GM12864 (cell line): ENCODE data around the gene GNGT2.
A peak's percentile ranks its signal among the peaks of the same experiment; 100 is the strongest.

ENCODE experiments used
- DNase-seq: peaks from one replicate; pipeline ENCODE4 v3.0.0-alpha.2; 2011; ENCODE audit warnings: low read depth
- H3K4me3 ChIP-seq: 2 replicates; pipeline ENCODE4 v1.5.1; 2011; ENCODE audit warnings: mild to moderate bottlenecking, low read depth, low read length, control low read depth
- TF ChIP-seq, protein P1 (sequence below): IDR thresholded peaks from 2 replicates; pipeline ENCODE4 v1.5.1; 2011; ENCODE audit warnings: low read depth, mild to moderate bottlenecking, moderate library complexity, low read length, control low read depth, inconsistent platforms; ENCODE audit errors: missing control alignments

The GNGT2 gene

DNA sequence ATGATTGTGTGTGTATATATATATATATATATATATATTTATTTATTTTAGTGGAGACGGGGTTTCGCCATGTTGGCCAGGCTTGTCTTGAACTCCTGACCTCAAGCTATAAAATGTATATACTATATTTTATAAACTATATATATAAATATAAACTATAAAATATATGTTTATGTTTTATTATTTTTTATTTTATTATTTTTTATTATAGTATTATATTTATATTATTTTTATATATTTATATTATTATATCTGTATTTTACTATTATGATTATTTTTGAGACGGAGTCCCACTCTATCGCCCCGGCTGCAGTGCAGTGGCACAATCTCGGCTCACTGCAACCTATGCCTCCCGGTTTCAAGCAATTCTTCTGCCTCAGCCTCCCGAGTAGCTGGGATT is 30.7 kb upstream of the GNGT2 start:
- no peak for DNase-seq

DNA sequence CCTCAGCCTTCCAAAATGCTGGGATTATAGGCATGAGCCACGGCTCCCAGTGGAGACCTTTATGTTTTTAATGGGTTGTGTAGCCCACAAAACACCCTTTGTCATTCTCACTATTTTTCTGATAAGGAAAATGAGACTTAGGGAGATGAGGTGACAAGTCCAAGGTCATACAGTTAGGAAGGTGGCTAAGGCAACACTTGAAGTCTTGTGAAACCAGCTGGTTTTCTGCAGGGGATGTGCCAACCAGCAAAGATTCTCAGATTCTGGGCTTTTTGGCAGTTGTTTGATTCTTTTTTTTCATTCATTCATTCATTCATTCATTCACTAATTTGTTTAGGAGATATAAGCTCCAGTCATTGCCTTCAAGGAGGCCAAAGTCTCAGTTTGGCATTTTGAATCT is 30.2 kb upstream of the GNGT2 start:
- no peak for DNase-seq
- H3K4me3 ChIP-seq: no peak overlapping the region
- TF ChIP-seq, protein P1, sequence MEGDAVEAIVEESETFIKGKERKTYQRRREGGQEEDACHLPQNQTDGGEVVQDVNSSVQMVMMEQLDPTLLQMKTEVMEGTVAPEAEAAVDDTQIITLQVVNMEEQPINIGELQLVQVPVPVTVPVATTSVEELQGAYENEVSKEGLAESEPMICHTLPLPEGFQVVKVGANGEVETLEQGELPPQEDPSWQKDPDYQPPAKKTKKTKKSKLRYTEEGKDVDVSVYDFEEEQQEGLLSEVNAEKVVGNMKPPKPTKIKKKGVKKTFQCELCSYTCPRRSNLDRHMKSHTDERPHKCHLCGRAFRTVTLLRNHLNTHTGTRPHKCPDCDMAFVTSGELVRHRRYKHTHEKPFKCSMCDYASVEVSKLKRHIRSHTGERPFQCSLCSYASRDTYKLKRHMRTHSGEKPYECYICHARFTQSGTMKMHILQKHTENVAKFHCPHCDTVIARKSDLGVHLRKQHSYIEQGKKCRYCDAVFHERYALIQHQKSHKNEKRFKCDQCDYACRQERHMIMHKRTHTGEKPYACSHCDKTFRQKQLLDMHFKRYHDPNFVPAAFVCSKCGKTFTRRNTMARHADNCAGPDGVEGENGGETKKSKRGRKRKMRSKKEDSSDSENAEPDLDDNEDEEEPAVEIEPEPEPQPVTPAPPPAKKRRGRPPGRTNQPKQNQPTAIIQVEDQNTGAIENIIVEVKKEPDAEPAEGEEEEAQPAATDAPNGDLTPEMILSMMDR: no peak

More for the DNA sequence above, 30.7 kb upstream of the GNGT2 start:
- H3K4me3 ChIP-seq: no peak overlapping the region
- TF ChIP-seq, protein P1: no peak

DNA sequence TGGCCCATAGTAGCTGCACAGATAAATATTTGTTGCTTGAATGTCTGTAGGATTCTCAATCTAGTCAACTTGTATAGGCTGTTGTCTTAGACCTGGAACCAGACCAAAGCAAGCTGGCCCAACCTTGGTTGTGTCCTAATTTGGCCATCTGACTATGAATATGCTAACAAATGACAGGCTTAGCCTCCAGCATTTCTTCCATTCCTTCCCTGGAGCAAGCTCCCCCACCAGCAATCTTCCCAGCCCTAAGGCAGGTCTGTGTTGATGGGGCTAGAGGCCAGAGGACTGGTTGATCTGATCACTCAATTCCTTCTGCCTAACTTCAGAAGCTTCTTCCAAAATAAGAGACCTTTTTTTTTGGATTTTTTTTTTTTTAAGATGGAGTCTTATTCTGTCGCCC is 29.6 kb upstream of the GNGT2 start:
- no peak for DNase-seq
- TF ChIP-seq, protein P1: no peak
- no peak overlapping the region for H3K4me3 ChIP-seq

DNA sequence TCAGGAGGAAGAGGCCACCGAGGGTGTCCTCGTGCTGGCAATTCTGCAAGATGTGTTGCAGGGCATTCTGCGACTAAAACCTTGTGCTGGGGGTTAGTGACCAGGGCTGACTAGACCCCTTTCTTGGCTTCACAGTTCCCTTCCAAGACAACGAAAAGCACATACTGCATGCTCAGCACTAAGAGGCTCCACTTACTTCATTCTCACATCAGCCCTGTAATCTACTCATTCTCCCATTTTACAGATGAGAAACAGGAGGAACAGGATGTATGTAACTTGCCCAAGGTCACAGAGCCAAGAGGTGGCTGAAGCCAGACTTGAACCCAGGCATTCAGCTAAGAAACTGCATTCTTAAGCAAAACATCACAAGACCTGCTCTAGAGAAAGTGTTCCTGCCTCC is 25.5 kb upstream of the GNGT2 start:
- DNase-seq: no peak
- no peak overlapping the region for H3K4me3 ChIP-seq
- TF ChIP-seq, protein P1: no peak

DNA sequence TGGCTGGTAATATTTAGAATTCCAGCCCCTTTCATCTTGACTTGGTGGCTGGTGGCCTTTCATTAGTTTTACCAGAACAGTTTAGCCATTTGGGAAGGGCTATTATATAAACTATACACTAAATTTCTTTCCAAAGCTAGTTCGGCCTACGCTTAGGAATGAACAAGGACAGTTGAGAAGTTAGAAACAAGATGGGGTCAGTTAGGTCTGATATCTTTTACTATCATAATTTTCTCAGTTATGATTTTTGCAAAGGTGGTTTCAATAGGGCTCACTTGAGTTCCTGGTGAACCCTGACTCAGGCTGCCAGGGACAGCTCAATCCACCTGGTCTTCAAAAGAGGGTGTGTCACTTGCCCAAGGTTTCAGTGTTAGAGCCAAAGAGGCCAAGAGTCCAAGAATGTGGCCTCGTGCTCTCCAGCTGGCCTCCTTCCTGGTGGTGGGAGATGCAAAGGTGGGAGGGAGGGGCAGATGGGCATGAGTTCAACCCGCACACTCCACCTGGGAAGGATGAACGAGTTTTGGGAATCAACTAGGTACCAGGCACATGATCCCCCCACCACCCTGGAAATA is 24.2 kb upstream of the GNGT2 start:
- H3K4me3 ChIP-seq: no peak overlapping the region
- no peak for DNase-seq
- TF ChIP-seq, protein P1: no peak

DNA sequence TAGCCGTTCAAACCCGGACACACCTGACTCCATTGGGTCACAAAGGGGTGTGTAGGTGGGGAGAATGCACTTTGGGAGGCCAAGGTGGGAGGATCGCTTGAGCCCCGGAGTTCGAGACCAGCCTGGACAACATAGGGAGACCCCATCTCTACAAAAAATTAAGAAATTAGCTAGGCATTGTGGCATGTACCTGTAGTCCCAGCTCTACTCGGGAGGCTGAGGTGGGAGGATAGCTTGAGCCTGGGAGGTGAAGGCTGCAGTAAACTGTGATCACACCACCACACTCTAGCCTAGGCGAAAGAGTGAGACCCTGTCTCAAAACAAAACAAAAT is 21.2 kb upstream of the GNGT2 start:
- peak overlapping the region; percentile 84; the same call in 1 of the 2 replicates for H3K4me3 ChIP-seq
- TF ChIP-seq, protein P1: no peak
- no peak for DNase-seq

DNA sequence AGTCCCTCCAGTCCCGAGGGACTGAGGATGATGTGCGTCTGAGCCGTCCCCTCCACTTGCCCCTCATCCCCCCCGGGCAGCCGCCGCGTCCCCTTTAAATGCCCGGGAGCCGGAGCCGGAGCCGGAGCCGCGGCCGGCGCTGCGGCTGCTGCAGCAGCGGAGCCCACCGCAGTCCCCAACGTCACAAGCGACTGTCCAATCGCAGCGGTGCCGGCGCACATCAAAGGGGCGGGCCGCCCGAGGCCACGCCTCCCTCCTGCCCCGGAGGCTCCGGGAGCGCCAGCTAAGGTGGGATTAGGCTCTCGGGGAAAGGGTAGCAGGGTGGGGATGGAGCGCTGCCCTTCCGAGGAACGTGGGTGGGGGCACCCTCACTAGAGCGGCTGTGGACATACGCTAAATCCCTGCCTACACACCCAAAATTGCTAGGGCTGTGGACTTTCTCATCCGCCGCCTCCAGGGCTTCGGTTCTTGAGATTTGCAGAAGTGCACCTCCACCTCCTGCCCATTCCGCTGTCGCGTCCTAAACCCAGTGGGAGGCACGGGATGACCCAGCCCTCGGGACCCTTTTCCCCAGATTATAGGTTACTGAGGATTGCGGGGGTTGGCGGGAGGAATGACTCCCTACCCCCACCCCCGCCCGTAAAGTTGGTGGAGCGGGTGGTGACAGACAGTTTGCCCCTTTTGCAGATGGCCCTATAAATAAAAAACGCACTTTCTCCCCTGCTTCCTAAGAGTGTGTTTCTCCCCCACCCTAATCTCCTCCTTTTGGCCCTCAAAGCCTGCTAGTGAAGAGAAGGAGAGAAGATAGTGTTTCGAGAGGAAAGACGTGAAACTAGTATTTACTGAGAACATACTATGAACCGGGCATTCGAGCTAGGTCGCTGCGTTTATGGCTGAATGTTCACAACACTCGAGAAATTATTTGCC is 20.5 kb upstream of the GNGT2 start, which contains the start of gene PHOSPHO1:
PHOSPHO1 (minus strand) TSS at position 152 of the 927 bp plus-strand sequence. CDS start 4,096 bp downstream, outside the sequence.
- H3K4me3 ChIP-seq: peak within 1 kb of the TSS; percentile 84
- TF ChIP-seq, protein P1: no peak
- DNase-seq: no peak
